HG03066 (cell line): ENCODE measurements around the gene TCOF1.

Experiments
- ATAC-seq: cut with Tn5 transposase; IDR thresholded peaks from one replicate; pipeline ENCODE4 v1.9.1; 2021; ENCODE audit warnings: low read depth; ENCODE audit not compliant: unreplicated experiment

The TCOF1 gene

DNA sequence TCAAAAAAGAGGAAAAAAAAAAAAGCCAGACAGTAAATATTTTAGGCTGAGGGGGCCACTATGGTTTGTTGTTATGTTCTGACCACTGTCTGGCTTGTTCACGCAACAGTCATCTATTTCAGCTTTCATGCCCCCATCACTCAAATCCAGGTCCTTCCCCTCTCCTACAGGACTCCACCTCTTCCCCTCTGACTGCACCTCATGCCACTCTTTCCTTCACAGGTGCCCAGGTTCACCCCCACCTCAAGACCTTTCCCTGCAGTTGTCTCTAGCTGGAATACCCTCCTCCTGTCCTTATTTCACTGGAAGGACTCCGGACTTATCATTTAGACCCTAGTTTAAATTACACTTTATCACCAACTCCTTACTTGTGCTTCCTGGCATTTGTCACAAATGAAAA is 88.6 kb downstream of the TCOF1 start:
- no peak for ATAC-seq

DNA sequence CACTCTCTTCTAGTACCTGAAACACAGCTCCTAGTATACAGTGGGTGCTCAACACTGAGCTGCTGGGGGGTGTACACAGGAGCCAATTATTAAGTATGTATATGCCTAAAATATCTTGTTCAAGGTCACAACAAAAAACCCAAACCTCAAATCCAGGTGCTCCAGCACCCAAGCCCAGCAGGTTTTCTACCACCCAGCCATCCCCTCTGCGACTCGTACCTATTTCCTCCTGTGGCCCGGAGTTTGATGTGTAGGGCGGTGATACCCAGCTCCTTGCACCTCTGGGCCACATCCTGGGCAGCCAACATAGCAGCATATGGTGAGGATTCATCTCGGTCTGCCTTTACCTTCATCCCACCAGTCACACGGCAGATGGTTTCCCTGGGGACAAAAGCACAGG is 89.1 kb downstream of the TCOF1 start:
- ATAC-seq, result no peak

DNA sequence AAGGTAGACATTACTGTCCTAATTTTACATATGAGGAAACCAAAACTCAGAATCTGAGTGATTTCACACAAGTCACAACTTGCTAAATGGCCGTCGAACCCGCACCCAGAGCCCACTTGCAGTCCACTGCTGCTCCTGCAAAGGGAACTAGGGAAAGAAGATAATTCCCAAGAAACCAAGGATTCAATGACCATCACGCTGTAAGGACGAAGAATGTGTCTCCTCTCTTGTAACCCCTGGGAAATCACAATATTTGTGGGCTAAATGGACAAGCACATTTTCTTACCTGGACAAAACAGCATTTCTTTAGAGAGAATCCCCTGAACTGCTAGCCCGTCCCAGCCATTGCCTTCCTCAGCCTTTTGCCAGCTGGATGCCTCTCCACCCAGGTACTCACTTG is 89.7 kb downstream of the TCOF1 start:
- no peak for ATAC-seq

DNA sequence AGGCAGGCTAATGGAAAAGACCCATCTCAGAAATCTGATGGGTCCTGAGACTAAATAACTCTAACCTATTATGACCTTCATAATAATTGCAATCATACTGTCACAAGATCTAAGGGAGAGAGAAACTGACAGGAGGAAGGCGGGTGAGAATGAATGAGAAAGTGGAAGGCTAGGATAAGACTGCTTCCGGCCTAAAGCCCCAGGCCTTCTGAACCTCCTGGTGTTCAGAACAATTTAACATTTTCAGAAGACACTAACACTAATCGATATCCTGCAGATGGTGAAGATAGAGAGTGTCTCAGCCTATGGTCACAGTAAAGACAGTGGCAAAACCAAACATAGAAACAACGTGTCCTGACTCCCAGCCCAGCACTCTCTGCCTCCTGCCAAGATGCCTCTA is 90.8 kb downstream of the TCOF1 start:
- no peak for ATAC-seq

DNA sequence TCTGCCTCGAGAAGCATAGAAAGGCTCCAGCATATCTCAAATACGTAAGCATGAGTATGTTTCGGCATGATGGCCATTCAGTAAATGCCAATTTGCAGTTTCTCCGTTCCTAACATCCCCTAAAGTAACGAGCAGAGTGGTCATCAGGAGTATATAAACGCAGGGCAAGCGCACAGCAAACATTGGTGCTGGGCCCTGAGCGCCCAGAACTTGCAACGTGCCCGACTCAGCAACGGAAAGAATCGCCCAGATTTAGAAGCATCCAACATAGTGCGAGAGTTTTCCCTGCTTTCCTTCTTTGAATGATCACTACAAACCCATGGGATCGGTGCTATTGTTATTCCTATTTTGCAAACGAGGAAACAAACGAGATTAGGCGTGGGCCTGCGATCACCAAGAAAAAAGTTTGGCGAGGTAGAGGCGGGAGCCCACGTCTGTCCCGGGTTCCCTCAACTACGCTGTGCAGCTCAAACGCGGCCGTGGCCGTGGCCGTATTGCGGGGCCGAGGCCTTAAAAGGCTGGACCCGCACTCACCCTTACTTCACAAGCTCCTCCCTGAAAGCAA is 91.5 kb downstream of the TCOF1 start:
- peak; percentile 15 for ATAC-seq
